NOMO-1 (cell line): ENCODE results near the gene CEACAM8.
"Not testable (repeated sequence)": the region's sequence is repeated elsewhere in the genome, so short reads cannot be mapped to it uniquely, and the experiment has no call there.

ENCODE experiments used
- DNase-seq, 2 experiments: peaks; one replicate each; lab custom pipeline; 2025; ENCODE audit not compliant: unreplicated experiment in 2 of 2; lab: John Stamatoyannopoulos, UW

The CEACAM8 gene

GRCh38 chr19:42546831-42547500 is 47.8 kb downstream of the CEACAM8 start:
- DNase-seq: no peak

GRCh38 chr19:42544146-42544545 is 50.6 kb downstream of the CEACAM8 start:
- no peak for DNase-seq

- DNase-seq: no peak
Measured at GRCh38 chr19:42542791-42543190, 51.9 kb downstream of the CEACAM8 start.

DNA sequence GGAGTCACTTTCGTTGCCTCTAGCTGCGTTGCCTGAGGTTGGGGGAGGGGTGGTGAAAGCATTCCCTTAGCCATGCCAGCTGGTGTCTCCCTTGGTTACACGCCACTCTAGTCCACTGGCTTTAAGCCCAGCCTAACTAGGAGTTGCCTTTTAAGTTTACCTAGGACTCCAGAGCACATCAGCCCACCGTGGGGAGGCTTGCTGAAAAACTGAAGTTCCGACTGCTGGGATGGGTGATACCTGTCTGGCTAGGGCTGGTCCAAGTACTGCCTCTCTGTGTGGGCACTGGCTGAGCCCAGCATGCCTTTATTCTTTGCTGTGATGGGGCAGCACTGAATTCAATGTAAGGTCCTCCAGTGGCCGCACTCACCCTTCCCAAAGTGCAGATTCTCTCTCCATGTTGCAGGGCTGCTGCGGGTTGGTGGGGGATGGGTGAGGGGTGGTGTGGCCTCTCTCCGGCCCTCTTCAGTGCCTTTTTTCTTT is 54.6 kb downstream of the CEACAM8 start:
- no peak for DNase-seq

GRCh38 chr19:42538841-42539709 is 55.6 kb downstream of the CEACAM8 start:
- DNase-seq: no peak

DNA sequence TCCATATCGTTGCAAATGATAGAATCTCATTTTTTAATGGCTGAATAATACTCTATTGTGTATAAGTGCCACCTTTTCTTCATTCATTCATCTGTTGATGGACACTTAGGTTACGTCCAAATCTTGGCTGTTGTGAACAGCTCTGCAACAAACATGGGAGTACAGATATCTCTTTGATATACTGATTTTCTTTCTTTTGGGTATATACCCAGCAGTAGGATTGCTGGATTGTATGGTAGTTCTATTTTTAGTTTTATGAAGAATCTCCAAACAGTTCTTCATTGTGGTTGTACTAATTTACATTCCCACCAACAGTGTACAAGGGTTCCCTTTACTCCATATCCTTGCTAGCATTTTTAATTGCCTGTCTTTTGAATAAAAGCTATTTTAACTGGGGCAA is 59.4 kb downstream of the CEACAM8 start:
- not testable (repeated sequence) for DNase-seq

- DNase-seq: no peak
Measured at GRCh38 chr19:42534391-42534790, 60.3 kb downstream of the CEACAM8 start.

- DNase-seq: no peak
Measured at GRCh38 chr19:42532891-42533290, 61.8 kb downstream of the CEACAM8 start.

- no peak for DNase-seq
Measured at GRCh38 chr19:42531313-42531712, 63.4 kb downstream of the CEACAM8 start.
